Calu3 (cell line): Measurements from ENCODE around the gene AHNAK2. TPM values are rescaled to one million over a fixed set of nuclear protein-coding genes. Genes with fewer than 3 reads are reported as not detected.

Experiments used
- BruUV-seq: library from RNA; stranded (reverse); fragments of 400-500 nt; replicated peaks from 2 replicates; lab custom pipeline; 2021; lab: Mats Ljungman, UMichigan
- CTCF ChIA-PET: fragments of 300-600 bp; sonication (Branson Sonifier 250); formaldehyde crosslinking; loops from one replicate; lab custom pipeline; 2022; ENCODE audit warnings: antibody characterized with exemption; lab: Charles Lee
- DNase-seq: peaks from one replicate; pipeline ENCODE4 v3.0.0; 2022
- H3K27ac Mint-ChIP-seq: one replicate; pipeline ENCODE4 v1.8.0; 2022; ENCODE audit warnings: mixed read lengths; ENCODE audit not compliant: unreplicated experiment
- H3K27me3 Mint-ChIP-seq: one replicate; pipeline ENCODE4 v1.8.0; 2022; ENCODE audit warnings: mixed read lengths; ENCODE audit not compliant: unreplicated experiment
- H3K36me3 Mint-ChIP-seq: one replicate; pipeline ENCODE4 v1.8.0; 2022; ENCODE audit warnings: mild to moderate bottlenecking, moderate library complexity, mixed read lengths; ENCODE audit not compliant: insufficient read depth, unreplicated experiment
- H3K4me1 Mint-ChIP-seq: one replicate; pipeline ENCODE4 v1.8.0; 2022; ENCODE audit warnings: mild to moderate bottlenecking, low read depth, mixed read lengths; ENCODE audit not compliant: unreplicated experiment
- H3K4me3 Mint-ChIP-seq: one replicate; pipeline ENCODE4 v1.8.0; 2022; ENCODE audit warnings: mild to moderate bottlenecking, low read depth, moderate library complexity, mixed read lengths; ENCODE audit not compliant: unreplicated experiment
- H3K9me3 Mint-ChIP-seq: one replicate; pipeline ENCODE4 v1.8.0; 2022; ENCODE audit warnings: low read depth, mixed read lengths; ENCODE audit not compliant: unreplicated experiment
- intact Hi-C: fragments of 100-400 bp; cut with micrococcal nuclease; formaldehyde crosslinking; loops from one replicate; pipeline ENCODE4 v1.10.0; 2022; ENCODE audit not compliant: unreplicated experiment
- total RNA-seq: library from RNA; stranded (reverse); gene quantifications from 2 replicates; pipeline ENCODE4 v1.2.3, GENCODE V29; 2022
- TF ChIP-seq, protein P1 (sequence below): fragments of 200-600 bp; IDR thresholded peaks from one replicate; pipeline ENCODE4 v1.8.0; 2022; ENCODE audit warnings: antibody characterized with exemption; ENCODE audit not compliant: unreplicated experiment

AHNAK2 gene
- total RNA-seq, 1 experiment from 2014 or later: 42.0 TPM

DNA sequence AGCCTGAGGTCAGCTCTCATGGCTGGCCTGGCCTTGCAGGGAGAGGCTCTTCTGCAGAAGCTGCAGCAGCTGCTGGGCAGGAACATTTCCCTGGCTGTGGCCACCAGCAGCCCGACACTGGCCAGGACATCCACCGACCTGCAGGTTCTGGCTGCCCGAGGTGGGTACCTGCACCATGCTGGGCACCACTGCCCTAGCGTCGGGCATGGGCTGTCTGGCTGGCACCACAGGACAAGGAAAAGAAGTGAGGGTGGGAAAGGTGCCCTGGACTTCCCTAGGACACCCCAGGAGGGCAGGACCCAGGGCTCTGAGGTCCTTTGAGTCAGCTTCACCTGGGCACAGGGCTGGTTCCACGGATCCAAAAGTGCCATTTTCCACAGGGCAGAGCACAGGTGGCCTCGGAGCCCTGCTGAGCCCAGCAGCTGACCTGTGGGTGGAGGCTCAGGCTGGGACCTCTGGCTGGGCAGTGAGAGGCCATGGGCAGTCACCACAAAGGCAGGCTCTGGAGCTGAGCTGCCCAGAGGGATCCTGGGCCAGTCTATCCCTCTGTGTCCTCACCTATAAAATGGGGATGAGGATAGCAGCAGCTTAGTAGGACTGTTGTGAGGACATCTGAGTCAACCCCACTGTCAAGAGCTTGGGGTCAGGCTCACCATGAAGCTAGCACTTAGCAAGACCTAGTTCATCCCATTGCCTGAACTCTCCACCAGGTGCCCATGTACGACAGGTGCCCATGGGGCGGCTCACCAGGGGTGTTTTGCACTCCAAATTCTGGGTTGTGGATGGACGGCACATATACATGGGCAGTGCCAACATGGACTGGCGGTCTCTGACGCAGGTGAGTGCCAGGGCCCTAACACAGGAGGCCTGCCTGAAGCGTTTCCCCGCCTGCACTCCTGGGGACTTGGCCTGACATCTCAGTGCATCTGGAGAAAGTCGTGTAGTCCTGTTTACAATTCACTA, 48.6 kb downstream of the AHNAK2 start:
- Mint-ChIP-seq H3K36me3 (peaks cover 9% of the 10 kb centered on the region), H3K4me1 (no peaks in the 10 kb centered on the region), H3K9me3 (no peaks in the 10 kb centered on the region), H3K27ac (no peak overlapping the region), H3K27me3 (no peaks in the 10 kb centered on the region), H3K4me3 (no peak overlapping the region)
- intact Hi-C loops: loop anchor here (5.0 kb wide), 1 partner anchor 43 kb away; no protein-coding TSS in a partner anchor
- TF ChIP-seq, protein P1, sequence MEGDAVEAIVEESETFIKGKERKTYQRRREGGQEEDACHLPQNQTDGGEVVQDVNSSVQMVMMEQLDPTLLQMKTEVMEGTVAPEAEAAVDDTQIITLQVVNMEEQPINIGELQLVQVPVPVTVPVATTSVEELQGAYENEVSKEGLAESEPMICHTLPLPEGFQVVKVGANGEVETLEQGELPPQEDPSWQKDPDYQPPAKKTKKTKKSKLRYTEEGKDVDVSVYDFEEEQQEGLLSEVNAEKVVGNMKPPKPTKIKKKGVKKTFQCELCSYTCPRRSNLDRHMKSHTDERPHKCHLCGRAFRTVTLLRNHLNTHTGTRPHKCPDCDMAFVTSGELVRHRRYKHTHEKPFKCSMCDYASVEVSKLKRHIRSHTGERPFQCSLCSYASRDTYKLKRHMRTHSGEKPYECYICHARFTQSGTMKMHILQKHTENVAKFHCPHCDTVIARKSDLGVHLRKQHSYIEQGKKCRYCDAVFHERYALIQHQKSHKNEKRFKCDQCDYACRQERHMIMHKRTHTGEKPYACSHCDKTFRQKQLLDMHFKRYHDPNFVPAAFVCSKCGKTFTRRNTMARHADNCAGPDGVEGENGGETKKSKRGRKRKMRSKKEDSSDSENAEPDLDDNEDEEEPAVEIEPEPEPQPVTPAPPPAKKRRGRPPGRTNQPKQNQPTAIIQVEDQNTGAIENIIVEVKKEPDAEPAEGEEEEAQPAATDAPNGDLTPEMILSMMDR: no peak
- BruUV-seq: no TSS peak
- CTCF ChIA-PET: no interaction called here
- no peak for DNase-seq

DNA sequence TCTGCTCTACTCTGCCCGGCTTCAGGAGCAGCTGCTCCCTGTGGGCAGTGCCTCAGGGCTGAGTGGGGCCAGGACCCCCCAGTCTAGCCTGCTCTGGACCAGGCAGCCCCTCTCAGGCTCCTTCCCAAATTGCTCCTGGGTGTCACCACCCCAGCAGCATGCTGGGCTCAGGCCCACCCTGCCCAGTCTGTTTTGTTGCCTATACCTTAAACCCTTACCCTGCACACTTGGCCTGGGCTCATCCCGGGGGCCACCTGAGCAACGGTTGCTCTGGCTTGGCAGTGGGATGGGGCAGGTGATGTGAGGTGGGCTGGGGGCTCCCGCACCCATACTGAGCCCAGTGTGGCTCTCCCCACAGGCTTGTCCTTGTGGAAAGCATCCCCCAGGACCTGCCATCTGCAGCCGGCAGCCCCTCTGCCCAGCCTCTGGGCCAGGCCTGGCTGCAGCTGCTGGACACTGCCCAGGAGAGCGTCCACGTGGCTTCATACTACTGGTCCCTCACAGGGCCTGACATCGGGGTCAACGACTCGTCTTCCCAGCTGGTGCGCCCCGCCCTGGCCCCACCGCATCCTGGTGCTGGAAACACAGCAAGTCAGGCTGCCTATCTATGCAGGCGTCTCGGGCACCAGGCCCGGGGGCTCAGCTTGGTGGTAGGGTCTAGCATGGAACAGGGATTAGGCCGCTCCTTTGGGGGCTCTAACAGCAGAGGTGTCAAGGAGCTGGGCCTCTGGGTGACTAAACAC, 49.6 kb downstream of the AHNAK2 start:
- intact Hi-C loops: no loop called here
- Mint-ChIP-seq H3K4me1 (no peaks in the 10 kb centered on the region), H3K36me3 (peaks cover 9% of the 10 kb centered on the region), H3K27me3 (no peaks in the 10 kb centered on the region), H3K9me3 (no peaks in the 10 kb centered on the region), H3K4me3 (no peak overlapping the region), H3K27ac (no peak overlapping the region)
- CTCF ChIA-PET: interaction anchor here (0.6 kb wide), 1 partner anchor 285 kb away, joined by 5 read pairs; no protein-coding TSS in a partner anchor
- no TSS peak for BruUV-seq
- no peak for DNase-seq
- TF ChIP-seq, protein P1: no peak

DNA sequence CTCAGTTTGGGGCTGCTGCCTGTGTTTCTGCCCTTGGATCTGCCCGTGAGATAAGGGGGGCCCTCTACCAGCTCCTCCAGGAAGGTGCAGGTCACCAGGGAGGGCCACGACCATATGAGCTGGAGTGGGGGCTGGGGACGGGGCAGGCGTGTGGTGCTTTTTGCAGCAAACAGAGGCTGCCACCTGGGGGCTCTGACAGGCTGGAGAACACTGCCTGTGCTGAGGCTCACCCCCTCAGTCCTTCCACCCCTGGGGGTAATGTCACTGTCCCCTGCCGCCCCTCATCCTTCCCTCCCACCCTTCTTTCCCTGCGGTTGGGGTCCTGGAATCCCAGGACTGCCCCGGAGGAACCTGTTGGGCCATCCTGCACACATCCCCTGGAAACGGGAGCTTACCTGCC, 50.3 kb downstream of the AHNAK2 start:
- Mint-ChIP-seq H3K27ac (no peak overlapping the region), H3K36me3 (peaks cover 3% of the 10 kb centered on the region), H3K4me3 (no peak overlapping the region), H3K27me3 (no peaks in the 10 kb centered on the region), H3K4me1 (no peaks in the 10 kb centered on the region), H3K9me3 (no peaks in the 10 kb centered on the region)
- TF ChIP-seq, protein P1: no peak
- no TSS peak for BruUV-seq
- CTCF ChIA-PET: interaction anchor here (0.6 kb wide), 1 partner anchor 284 kb away, joined by 5 read pairs; no protein-coding TSS in a partner anchor
- DNase-seq: no peak
- intact Hi-C loops: no loop called here

DNA sequence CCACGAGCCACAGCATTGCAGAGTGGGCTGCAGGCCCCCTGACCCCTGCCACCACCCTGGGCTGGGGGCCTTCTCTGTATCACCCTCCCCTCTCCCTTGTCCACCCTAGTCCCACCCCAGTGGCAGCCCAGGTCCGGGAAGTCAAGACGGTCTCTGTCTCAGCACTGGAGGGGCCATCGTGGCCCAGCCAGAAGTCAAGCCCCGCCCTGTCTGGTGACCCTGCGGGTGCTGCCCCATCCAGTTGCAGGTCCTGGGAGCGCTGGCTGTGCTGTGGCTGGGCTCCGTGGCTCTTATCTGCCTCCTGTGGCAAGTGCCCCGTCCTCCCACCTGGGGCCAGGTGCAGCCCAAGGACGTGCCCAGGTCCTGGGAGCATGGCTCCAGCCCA, 50.8 kb downstream of the AHNAK2 start:
- Mint-ChIP-seq H3K27me3 (no peaks in the 10 kb centered on the region), H3K4me3 (no peak overlapping the region), H3K4me1 (no peaks in the 10 kb centered on the region), H3K36me3 (no peaks in the 10 kb centered on the region), H3K27ac (no peak overlapping the region), H3K9me3 (no peaks in the 10 kb centered on the region)
- no TSS peak for BruUV-seq
- CTCF ChIA-PET: no interaction called here
- intact Hi-C loops: no loop called here
- no peak for DNase-seq
- TF ChIP-seq, protein P1: no peak
